ENCODE measurements around the gene DPP9.
"Not testable (repeated sequence)": the region's sequence is repeated elsewhere in the genome, so short reads cannot be mapped to it uniquely, and the experiment has no call there.

Gene DPP9

DNA sequence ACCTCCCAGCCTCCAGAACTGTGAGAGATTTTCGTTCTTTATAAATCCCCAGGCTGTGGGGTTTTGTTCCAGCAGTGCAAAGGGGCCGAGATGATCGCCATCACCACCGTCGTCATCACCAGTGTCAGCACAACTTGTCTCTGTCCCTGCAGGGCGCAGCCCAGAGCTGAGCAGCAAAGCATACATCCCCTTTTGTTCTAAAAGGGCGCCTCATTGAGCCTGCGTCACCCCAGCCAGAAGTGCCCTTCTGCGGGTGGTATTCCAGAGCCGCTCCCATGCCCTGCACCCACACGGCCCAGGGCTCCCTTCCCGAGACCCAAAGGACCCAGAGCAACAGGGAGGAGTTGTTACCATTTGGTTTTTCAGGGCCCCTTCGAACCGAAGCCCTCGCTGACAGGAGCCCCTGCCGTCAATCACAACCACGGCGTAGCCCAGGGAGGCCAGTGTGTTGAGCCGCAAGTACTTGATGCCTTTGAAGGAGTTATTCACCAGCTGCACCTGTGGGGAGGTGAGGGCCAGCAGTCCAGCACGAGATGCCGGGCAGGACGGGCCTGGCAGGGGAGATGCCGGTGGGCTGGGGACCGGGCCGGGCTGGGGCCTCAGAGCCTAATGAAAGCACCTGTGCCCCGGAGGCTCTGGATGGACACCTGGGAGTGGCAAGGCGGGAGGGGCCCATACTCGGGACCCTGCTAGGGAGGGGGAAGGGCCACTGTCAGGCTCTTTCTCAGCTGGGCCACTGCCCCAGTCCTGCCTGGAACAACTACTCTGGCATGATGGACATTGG lies 39.1 kb downstream of the DPP9 start:
- no peak for DNase-seq

DNA sequence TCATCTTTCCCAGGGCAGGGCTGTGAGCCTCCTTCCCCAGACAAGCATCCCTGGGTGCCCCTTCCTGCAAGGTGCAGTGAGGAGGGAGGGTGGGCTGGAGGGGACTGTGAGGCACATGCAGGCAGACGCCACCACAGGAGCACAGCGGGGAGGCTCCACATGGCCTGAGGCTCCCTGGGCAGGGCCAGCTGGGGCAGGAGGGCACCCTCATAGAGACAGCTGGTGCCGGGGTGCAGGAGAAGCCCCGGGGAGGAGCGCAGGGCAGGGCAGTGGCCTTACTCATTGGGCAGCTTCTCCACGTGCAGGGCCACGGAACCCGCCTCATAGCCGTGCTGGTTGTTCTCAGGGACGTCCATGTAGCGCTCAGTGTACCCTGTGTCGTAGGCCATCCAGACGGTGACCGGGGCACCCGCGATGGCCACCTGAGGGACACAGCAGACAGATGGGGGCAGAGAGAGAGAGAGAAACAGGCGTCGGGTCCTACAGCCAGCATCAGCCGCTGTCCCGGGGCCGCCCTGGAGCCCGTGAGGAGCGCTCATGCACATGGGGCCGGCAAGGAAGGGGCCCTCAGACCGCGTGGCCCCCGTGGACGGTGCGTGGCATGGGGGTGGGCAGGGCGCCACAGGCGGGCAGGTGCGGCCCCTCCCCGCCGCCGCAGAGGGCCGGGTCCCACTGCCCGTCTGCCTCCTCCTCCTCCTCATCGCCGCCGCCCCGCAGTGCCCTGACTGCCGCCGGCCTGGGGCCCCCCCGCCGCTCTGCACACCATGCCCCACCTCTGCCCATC lies 41.0 kb downstream of the DPP9 start:
- DNase-seq: no peak

GRCh38 chr19:4680021-4680420 lies 43.6 kb downstream of the DPP9 start:
- not testable (repeated sequence) for DNase-seq

- peak in 1 of 6 experiments; percentile 31 for DNase-seq
Measured at GRCh38 chr19:4678881-4679790, 44.5 kb downstream of the DPP9 start.

GRCh38 chr19:4676955-4677731 lies 46.5 kb downstream of the DPP9 start:
- peak in 2 of 6 experiments; percentile 8 to 13 for DNase-seq

DNA sequence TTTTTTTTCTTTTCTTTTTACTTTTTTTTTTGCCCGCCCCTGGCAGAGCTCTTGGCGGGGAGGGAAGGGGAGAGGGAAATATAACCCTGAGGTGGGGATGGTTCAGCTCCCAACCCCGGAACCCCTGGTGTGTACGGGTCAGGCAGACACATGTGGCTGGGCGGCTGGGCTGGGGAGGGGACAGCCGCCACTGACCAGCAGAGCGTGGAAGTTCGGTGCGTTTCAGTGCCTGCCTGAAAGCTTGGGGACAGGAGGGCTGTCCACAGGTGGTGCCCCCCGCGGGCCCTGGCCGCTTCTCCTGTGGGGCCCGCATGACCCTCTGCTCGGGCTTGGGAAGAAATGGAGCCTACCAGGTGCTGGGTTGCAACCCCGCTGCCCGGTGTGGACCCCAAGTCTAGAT lies 48.3 kb downstream of the DPP9 start:
- DNase-seq: no peak

DNA sequence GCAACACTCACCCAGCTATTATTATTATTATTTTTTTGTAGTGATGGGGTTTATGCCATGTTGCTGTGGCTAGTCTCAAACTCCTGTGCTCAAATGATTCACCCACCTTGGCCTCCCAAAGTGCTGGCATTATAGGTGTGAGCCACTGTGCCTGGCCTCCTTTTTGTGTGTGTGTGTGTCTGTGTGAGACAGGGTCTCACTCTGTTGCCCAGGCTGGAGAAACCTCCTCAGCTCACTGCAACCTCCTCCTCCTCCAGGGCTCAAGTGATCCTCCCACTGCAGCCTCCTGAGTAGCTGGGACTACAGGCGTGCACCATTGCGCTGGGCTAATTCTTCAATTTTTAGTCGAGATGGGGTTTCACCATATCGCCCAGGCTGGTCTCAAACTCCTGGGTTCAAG lies 49.9 kb downstream of the DPP9 start:
- no peak for DNase-seq

- no peak for DNase-seq
Measured at GRCh38 chr19:4673216-4673615, 50.4 kb downstream of the DPP9 start.

DNA sequence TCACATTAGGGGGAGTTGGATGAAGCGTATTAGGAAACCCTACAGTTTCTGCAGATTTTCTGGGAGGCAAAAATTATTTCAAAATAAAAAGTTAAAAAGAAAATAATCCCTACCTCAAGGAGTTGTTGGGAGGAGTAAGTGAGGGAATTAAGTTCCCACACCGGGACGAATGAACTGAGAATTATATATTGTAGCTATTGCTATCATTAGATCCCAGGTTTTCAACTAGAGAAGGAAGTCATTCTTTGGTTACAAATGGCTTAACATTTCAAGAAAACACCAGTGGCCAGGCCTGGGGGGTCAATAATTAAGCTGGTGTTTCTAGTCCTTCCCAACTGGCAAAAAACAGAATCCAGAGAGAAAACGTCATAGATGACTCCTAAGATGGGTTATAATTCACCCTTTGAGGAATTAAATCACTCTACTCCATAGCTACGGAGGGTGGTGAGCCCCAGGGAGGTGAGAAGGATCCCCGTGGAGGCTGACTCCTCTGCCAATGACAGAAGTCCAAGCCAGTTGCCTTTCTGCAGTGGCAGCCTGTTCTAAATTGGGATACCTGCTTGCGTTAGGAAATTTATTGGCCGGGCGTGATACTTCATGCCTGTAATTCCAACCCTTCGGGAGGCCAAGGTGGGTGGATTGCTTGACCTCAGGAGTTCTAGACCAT lies 52.3 kb downstream of the DPP9 start:
- DNase-seq: no peak

GRCh38 chr19:4669723-4670480 lies 53.7 kb downstream of the DPP9 start, which contains the start of gene MYDGF:
Gene MYDGF (minus strand): TSS chr19:4670342. CDS start chr19:4670334, 8 bp downstream.
- peak; percentile 79 to 91 (median 90) for DNase-seq

DNA sequence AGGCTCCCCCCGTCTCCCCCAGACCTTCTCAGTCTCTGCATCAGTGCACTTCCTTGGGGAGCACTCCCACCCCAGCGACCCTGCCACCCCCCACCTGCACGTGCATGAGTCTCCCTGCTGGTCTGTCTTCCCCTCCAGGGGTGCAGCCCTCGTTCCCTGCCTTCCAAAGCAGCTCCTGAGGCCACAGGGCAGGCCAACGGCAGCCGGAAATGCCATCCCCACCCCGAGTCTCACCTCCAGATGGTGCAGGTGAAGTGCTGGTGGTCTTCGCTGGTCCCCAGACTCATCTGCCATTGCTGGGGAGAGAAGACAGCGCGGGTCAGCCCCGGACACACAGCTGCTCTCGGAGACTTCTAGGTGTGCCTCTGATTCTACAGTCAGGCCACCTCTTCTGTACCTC lies 59.0 kb downstream of the DPP9 start:
- no peak for DNase-seq

- DNase-seq: no peak
Measured at GRCh38 chr19:4662812-4663211, 60.8 kb downstream of the DPP9 start.

- DNase-seq: no peak
Measured at GRCh38 chr19:4662020-4662695, 61.5 kb downstream of the DPP9 start.

DNA sequence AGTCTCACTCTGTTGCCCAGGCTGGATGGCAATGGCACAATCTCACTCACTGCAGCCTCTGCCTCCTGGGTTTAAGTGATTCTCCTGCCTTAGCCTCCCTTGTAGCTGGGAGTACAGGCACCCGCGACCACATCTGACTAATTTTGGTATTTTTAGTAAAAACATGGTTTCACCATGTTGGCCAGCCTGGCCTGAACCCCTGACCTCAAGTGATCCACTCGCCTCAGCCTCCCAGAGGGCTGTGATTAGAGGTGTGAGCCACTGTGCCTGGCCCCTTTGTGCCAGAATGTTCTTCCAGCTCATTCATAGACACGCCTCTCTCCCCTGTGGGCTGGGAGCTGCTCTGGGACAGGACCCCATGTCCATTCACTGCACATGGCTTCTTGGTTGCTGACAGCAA lies 62.6 kb downstream of the DPP9 start:
- no peak for DNase-seq

DNA sequence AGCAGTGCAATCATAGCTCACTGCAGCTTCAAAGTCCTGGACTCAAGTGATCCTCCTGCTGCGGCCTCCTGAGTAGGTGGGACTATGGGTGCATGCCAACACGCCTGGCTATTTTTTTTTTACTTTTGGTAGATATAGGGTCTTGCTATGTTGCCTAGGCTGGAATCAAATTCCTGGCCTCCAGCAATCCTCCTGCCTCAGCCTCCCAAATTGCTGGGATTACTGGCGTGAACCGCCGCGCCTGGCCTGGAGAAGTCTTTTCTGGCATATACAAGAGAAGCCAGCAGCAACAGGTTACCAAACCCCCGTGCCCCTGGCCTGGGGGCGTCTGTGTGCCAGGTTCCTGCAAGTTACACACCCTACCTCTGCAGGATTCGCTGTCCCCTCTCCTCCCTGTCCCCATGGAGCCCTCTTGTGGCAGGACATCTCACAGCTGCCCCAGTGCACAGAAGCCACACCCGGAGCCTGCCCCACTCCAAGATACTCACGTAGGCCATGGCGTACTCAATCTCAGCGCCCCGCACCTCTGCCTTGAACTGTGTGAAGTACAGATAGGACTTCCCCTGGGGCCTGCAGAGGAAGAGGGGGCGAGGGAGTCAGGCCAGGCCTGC lies 63.4 kb downstream of the DPP9 start:
- peak in 1 of 6 experiments; percentile 6 for DNase-seq

DNA sequence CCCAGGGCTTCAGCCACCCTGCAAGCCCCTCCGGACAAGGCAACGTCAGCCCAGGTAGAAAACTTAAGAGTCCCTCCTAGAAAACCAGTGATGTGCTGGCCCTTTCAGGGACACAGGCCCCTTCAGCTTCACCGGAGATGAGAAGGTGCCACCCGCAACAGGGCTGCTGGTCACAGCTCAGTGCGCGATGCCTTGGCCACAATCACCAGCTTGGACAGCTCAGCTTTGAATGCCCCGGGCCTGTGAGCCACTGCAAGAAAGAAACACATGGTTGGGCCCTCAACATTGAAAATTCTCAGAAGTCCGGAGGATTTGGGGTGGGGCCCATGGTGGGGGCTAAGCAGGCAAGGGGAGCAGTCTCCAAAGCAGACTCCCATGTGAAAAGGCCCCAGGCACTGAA lies 65.8 kb downstream of the DPP9 start:
- no peak for DNase-seq

DNA sequence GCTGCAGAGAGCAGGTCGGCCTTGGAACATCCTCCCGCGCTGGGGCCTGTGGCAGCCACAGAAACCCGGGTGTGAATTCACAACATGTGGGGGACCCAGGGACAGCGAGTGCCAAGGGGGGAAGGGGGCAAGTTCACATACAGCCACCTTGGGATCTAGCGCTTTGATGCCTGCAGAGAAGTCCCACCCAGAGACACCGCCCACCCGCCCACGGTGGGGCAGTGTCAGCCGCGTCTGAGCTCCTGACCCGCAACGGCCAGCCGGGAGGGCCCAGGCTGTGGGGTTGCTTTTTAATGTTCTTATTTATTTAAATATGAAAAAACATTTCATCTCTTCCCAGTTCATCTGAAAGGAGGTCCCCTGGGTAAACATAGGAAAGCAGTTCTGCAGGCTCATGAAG lies 66.4 kb downstream of the DPP9 start:
- DNase-seq: no peak

DNA sequence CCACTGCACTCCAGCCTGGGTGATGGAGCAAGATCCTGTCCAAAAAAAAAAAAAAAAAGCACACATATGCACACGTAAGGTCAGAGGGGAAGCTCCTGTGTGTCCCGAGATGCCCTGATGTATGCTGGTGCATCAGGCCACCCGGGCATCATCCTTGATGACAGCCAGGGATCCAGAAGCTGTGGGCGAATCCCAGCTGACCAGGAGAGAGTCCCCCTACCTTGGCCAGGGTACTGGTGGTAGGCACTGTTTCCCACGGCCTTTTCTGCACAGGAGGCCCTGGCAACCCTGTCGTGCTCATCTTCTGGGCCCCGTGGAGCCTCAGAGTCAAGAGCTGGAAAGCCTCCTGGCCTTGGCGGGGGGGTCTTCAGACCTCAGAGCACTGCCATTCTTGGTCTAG lies 67.5 kb downstream of the DPP9 start:
- no peak for DNase-seq

- no peak for DNase-seq
Measured at GRCh38 chr19:4654437-4655361, 68.9 kb downstream of the DPP9 start.
